ENCODE data around the gene C3orf85.
A peak's percentile ranks its signal among the peaks of the same experiment; 100 is the strongest.

Gene C3orf85

GRCh38 chr3:109165905-109166304, 29.4 kb downstream of the C3orf85 start:
- no peak overlapping the region for H3K4me3 ChIP-seq (replicated peaks in 1 of 2; ENCODE audit: low read depth in 2 of 2, low read length in 2 of 2)
- TF ChIP-seq, protein P1, sequence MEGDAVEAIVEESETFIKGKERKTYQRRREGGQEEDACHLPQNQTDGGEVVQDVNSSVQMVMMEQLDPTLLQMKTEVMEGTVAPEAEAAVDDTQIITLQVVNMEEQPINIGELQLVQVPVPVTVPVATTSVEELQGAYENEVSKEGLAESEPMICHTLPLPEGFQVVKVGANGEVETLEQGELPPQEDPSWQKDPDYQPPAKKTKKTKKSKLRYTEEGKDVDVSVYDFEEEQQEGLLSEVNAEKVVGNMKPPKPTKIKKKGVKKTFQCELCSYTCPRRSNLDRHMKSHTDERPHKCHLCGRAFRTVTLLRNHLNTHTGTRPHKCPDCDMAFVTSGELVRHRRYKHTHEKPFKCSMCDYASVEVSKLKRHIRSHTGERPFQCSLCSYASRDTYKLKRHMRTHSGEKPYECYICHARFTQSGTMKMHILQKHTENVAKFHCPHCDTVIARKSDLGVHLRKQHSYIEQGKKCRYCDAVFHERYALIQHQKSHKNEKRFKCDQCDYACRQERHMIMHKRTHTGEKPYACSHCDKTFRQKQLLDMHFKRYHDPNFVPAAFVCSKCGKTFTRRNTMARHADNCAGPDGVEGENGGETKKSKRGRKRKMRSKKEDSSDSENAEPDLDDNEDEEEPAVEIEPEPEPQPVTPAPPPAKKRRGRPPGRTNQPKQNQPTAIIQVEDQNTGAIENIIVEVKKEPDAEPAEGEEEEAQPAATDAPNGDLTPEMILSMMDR (IDR thresholded peaks at IDR 0.05; ENCODE audit: low read depth, low read length) = no peak
- no peak for DNase-seq (ENCODE audit: low read depth in 2 of 2)

DNA sequence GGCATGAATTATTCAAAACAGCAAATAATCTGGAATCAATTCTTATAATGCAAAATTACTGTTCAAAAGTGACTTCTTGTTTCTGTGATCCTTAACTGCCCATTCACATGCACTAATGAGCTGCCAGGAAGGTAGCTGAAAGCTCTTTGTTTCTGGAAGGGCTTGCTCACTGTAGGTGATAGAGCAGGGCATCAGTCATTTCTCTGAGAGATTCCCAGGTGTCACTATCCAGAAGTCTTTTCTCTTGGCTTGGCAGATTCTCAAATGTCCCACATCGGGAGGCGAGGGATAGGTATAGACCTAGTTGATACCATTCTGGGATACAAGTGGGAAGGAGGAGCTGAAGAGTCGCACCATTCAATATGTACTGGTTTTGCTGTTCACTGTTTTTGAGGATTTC, 35.0 kb downstream of the C3orf85 start:
- H3K4me3 ChIP-seq (replicated peaks in 1 of 2; ENCODE audit: low read depth in 2 of 2, low read length in 2 of 2) = no peak overlapping the region
- TF ChIP-seq, protein P1 (IDR thresholded peaks at IDR 0.05; ENCODE audit: low read depth, low read length) = no peak
- no peak for DNase-seq (ENCODE audit: low read depth in 2 of 2)

GRCh38 chr3:109175411-109175810, 38.9 kb downstream of the C3orf85 start:
- TF ChIP-seq, protein P1 (IDR thresholded peaks at IDR 0.05; ENCODE audit: low read depth, low read length) = no peak
- peak in 1 of 2 donors; percentile 2 for DNase-seq (ENCODE audit: low read depth in 2 of 2)

DNA sequence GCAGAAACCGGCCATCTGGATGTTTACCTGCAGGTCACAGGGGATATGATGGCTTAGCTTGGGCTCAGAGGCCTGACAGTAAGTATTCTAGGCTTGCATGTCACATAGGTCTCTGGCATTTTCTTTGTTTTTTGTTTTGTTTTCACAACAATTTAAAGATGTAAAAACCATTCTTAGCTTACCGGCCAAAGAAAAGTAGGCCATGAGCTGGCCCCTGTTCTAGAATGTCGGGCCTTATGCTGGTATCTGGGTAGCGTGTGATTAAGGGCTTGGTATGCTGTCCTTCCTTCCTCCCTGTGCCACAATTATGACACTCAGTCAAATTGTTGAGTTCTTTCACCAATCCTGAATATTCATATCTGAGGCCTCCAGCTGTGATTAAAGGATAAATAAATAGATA, 40.2 kb downstream of the C3orf85 start:
- TF ChIP-seq, protein P1 (IDR thresholded peaks at IDR 0.05; ENCODE audit: low read depth, low read length) = no peak
- H3K4me3 ChIP-seq (replicated peaks in 1 of 2; ENCODE audit: low read depth in 2 of 2, low read length in 2 of 2) = no peak overlapping the region
- DNase-seq (ENCODE audit: low read depth in 2 of 2) = no peak

More at GRCh38 chr3:109175411-109175810, 38.9 kb downstream of the C3orf85 start:
- H3K4me3 ChIP-seq (replicated peaks in 1 of 2; ENCODE audit: low read depth in 2 of 2, low read length in 2 of 2) = no peak overlapping the region

DNA sequence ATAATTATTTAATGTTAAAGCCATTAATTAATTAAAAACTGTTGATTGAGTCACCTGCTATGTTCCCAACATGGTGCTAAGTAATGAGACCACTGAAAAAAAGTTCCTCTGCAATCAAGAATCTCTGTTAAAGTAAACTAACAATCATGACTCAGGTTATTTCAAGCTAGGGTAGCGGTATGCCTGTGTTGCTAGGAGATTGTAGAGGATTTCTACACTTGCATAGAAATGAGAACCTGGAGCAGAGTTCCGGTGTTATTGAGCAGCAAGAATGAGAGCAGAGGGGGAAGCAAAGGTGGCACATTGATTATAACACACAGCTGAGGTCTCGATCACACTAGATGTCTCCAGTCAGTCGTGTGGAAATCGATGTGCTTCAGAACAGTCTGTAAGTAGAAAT, 41.4 kb downstream of the C3orf85 start:
- DNase-seq (ENCODE audit: low read depth in 2 of 2) = no peak
- TF ChIP-seq, protein P1 (IDR thresholded peaks at IDR 0.05; ENCODE audit: low read depth, low read length) = no peak

DNA sequence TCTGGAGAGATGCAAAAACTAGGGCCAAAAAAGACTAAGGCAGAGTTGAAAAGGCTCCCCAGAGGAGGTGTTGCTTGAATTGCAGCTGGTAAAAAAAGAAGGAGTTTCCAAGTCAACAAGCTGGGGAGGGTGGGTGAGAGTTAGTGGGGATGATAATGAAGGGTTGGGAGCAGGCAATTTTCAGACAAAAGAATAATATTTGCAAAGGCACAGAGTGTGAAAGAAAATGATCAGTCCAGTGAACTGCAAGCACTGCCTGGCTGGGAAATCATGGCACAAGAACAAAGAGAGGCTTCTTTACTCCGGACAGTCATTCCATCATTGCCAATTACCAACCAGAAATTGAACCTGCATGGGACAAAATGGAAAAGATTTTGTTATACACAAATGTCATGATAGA, 42.2 kb downstream of the C3orf85 start:
- H3K4me3 ChIP-seq (replicated peaks in 1 of 2; ENCODE audit: low read depth in 2 of 2, low read length in 2 of 2) = no peak overlapping the region
- TF ChIP-seq, protein P1 (IDR thresholded peaks at IDR 0.05; ENCODE audit: low read depth, low read length) = no peak

More for the DNA sequence above, 41.4 kb downstream of the C3orf85 start:
- H3K4me3 ChIP-seq (replicated peaks in 1 of 2; ENCODE audit: low read depth in 2 of 2, low read length in 2 of 2) = no peak overlapping the region

DNA sequence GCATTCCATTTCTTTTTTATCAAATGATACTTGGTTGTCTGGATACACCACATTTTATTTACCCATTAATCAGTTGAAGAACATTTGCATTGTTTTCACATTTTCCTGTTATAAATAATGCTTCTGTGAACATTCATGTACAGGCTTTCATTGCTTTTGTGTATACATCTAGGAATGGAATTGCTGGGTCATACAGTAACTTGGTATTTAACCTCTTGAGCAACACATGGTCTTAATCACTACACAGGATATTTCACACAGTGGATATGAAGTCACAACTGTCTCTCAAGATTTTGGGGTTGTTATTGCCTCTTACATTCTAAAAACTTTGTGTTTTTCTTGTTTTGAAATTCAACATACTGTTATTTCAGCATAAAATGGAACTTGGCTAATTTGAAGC, 48.2 kb downstream of the C3orf85 start:
- DNase-seq (ENCODE audit: low read depth in 2 of 2) = peak in 1 of 2 donors; percentile 1
- H3K4me3 ChIP-seq (replicated peaks in 1 of 2; ENCODE audit: low read depth in 2 of 2, low read length in 2 of 2) = no peak overlapping the region
- TF ChIP-seq, protein P1 (IDR thresholded peaks at IDR 0.05; ENCODE audit: low read depth, low read length) = no peak

More for the DNA sequence above, 42.2 kb downstream of the C3orf85 start:
- DNase-seq (ENCODE audit: low read depth in 2 of 2) = no peak

Measured in cardiac fibroblast (primary cell).